Transverse colon (tissue), 4 donors: ENCODE results near the gene GBF1.

ENCODE experiments used
- CTCF ChIP-seq, 5 experiments: fragments of 200-600 bp in 3 of 5; fragments of 450-650 bp in 2 of 5; sonication (generic) in 3 of 5; IDR thresholded peaks; 1 replicate in 2 of 5; 2 replicates in 3 of 5; pipeline ENCODE4 v1.5.1; 2016 to 2017; ENCODE audit warnings: antibody characterized with exemption in 5 of 5, inconsistent platforms in 3 of 5, mild to moderate bottlenecking in 2 of 5, moderate library complexity in 1 of 5
- EP300 ChIP-seq: sonication (generic); formaldehyde crosslinking; IDR thresholded peaks from one replicate; pipeline ENCODE4 v1.6.1; 2017; ENCODE audit warnings: antibody characterized with exemption, low read depth
- POLR2A ChIP-seq: fragments of 450-650 bp; IDR thresholded peaks from one replicate; pipeline ENCODE4 v1.6.1; 2016; ENCODE audit warnings: antibody characterized with exemption, mild to moderate bottlenecking, moderate library complexity
- POLR2AphosphoS5 ChIP-seq, 3 donors: sonication (generic); formaldehyde crosslinking; IDR thresholded peaks; one replicate each; pipeline ENCODE4 v1.6.1; 2016; ENCODE audit warnings: antibody characterized with exemption in 3 of 3

- no peak for TF ChIP-seq CTCF (IDR thresholded peaks at IDR 0.05)
- no peak for TF ChIP-seq POLR2AphosphoS5 (IDR thresholded peaks at IDR 0.05)
- TF ChIP-seq POLR2A = no peak
- TF ChIP-seq EP300 = no peak
Measured at GRCh38 chr10:102243309-102243708, 2.0 kb upstream of the GBF1 start.
